RWPE1 (cell line): ENCODE data around the gene HPD.
"Not testable (repeated sequence)": the region's sequence is repeated elsewhere in the genome, so short reads cannot be mapped to it uniquely, and the experiment has no call there.

ENCODE experiments used
- CTCF ChIA-PET: fragments of 350-600 bp; sonication (Branson Sonifier 250); formaldehyde crosslinking; extraction: SDS; loops from one replicate; lab custom pipeline; 2021; lab: Yijun Ruan, JAX
- POLR2A ChIA-PET: fragments of 400-600 bp; formaldehyde crosslinking; extraction: SDS; loops from one replicate; lab custom pipeline; 2020; ENCODE audit warnings: antibody characterized with exemption; ENCODE audit not compliant: low non-redundant PET; lab: Yijun Ruan, JAX
- DNase-seq: peaks from one replicate; pipeline ENCODE4 v3.0.0; 2012; ENCODE audit warnings: low spot score
- H3K27ac ChIP-seq: fragments of 450-650 bp; 2 replicates; pipeline ENCODE4 v1.5.1; 2017
- CTCF ChIP-seq: fragments of 450-650 bp; conservative IDR thresholded peaks from 2 replicates; pipeline ENCODE4 v1.5.1; 2017; ENCODE audit warnings: low read depth, mild to moderate bottlenecking

Gene HPD

DNA sequence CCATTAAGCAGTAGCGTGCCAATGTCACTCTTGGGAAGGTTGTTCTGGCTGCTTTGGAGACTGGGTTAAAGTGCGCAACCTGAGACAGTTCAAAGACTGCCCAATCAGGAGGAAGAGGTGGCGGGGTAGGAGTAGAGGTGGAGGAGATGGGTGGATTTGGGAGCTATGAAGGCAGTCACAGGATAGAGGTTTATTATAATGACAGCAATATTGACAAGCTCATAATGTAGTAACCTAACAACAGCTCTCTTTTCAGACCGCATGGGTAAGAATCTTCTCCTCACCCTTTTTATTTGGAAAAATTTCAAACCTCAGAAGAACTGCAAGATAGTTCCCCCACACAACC, 24.6 kb upstream of the HPD start:
- DNase-seq = no peak
- CTCF ChIA-PET = interaction anchor here (0.6 kb wide), 1 partner anchor 74 kb away, joined by 5 read pairs; no protein-coding TSS in a partner anchor
- POLR2A ChIA-PET = no interaction called here
- no peak for TF ChIP-seq CTCF
- H3K27ac ChIP-seq = no peak overlapping the region

- POLR2A ChIA-PET, DNase-seq, CTCF ChIA-PET, H3K27ac ChIP-seq: not testable (repeated sequence)
These were observed 17.4 kb upstream of the HPD start for GRCh38 chr12:121876080-121876447.

- TF ChIP-seq CTCF = no peak
- no peak overlapping the region for H3K27ac ChIP-seq
- no peak for DNase-seq
- ChIA-PET POLR2A (no interaction called here), CTCF (no interaction called here)
These were observed 16.9 kb upstream of the HPD start for GRCh38 chr12:121875582-121875981.

GRCh38 chr12:121874071-121874470, 15.4 kb upstream of the HPD start:
- H3K27ac ChIP-seq = no peak overlapping the region
- POLR2A ChIA-PET = no interaction called here
- CTCF ChIA-PET = no interaction called here
- no peak for DNase-seq
- no peak for TF ChIP-seq CTCF

DNA sequence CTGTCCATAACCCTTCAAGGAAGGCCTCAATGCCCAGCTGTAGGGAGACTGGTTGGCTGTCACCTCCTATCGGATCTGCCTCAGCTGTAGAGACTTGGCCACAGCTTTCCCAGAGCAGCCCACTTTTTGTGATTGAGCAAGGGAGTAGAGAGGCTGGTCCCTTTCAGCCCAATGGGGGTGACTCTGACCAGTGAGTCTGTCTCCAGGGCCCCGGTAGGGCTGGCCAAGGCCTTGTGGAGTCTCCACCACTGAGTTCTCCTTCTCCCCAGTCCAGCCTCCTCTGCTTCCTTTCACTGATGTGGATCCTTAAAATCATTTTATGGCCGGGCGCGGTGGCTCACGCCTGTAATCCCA, 14.5 kb upstream of the HPD start:
- POLR2A ChIA-PET = no interaction called here
- no peak for TF ChIP-seq CTCF
- peak overlapping the region; percentile 66 for H3K27ac ChIP-seq
- CTCF ChIA-PET = interaction anchor here (0.7 to 1.1 kb wide), 2 partner anchors 15 to 95 kb away, joined by 3 to 4 read pairs; partner anchors contain the start of gene PSMD9
- no peak for DNase-seq

GRCh38 chr12:121872546-121873215, 14.0 kb upstream of the HPD start:
- no peak for TF ChIP-seq CTCF
- peak overlapping the region; percentile 66 for H3K27ac ChIP-seq
- ChIA-PET POLR2A (no interaction called here), CTCF (interaction anchor here (0.7 to 1.1 kb wide), 2 partner anchors 16 to 94 kb away, joined by 3 to 4 read pairs; partner anchors contain the start of gene PSMD9)
- peak; percentile 42 for DNase-seq

DNA sequence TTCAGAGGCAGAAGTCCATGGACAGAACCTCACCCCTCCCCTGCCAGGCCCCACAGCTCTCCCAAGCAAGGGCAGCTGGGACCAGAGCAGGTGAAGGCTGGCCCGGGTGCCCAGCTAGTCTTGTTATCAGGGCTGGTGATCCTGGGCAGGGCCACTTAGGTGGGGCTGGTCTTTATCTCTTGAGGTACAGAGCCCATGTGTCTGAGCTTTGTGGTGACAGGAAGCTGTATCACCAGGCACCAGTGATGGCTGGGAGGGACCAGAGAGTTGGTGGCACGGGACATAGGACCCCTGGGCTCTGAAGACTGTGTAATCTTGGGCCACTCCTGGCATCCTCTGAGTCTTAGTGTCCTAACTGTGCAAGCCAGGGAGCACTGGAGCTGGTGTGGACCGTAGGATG, 12.8 kb upstream of the HPD start:
- no peak for TF ChIP-seq CTCF
- no peak for DNase-seq
- no peak overlapping the region for H3K27ac ChIP-seq
- ChIA-PET POLR2A (interaction anchor here (1.2 kb wide), 1 partner anchor 9 kb away, joined by 6 read pairs; no protein-coding TSS in a partner anchor), CTCF (interaction anchor here (0.7 kb wide), 1 partner anchor 16 kb away, joined by 5 read pairs; no protein-coding TSS in a partner anchor)

DNA sequence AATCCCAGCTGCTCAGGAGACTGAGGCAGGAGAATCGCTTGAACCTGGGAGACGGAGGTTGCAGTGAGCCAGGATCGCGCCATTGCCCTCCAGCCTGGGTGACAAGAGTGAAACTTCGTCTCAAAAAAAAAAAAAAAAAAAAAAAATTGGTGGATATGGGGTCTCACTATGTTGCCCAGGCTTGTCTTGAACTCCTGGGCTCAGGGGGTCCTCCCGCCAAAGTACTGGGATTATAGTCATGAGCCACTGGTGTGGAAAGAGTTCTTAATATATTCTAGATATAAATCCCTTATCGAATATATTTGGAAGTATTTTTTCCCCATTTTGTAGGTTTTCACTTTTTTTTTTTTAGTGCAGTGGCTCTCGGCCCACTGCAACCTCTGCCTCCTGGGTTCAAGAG, 10.6 kb upstream of the HPD start:
- DNase-seq, POLR2A ChIA-PET, H3K27ac ChIP-seq, CTCF ChIA-PET: not testable (repeated sequence)
